ENCODE measurements around the gene NET1.
"Not testable (repeated sequence)": the region's sequence is repeated elsewhere in the genome, so short reads cannot be mapped to it uniquely, and the experiment has no call there.

Gene NET1

GRCh38 chr10:5461914-5462840 is 49.8 kb downstream of the NET1 start:
- H3K4me3 ChIP-seq (ENCODE audit: low read depth, low read length): no peak overlapping the region

- H3K4me3 ChIP-seq (ENCODE audit: low read depth, low read length): no peak overlapping the region
Measured at GRCh38 chr10:5462841-5463293, 50.5 kb downstream of the NET1 start.

GRCh38 chr10:5464546-5464945 is 52.2 kb downstream of the NET1 start:
- no peak overlapping the region for H3K4me3 ChIP-seq (ENCODE audit: low read depth, low read length)

GRCh38 chr10:5465976-5466450 is 53.7 kb downstream of the NET1 start:
- H3K4me3 ChIP-seq (ENCODE audit: low read depth, low read length): no peak overlapping the region

GRCh38 chr10:5466451-5467206 is 54.3 kb downstream of the NET1 start:
- no peak overlapping the region for H3K4me3 ChIP-seq (ENCODE audit: low read depth, low read length)

- no peak overlapping the region for H3K4me3 ChIP-seq (ENCODE audit: low read depth, low read length)
Measured at GRCh38 chr10:5467207-5467535, 54.8 kb downstream of the NET1 start.

- H3K4me3 ChIP-seq (ENCODE audit: low read depth, low read length): no peak overlapping the region
Measured at GRCh38 chr10:5467634-5468255, 55.4 kb downstream of the NET1 start.

GRCh38 chr10:5468262-5469106 is 56.1 kb downstream of the NET1 start:
- no peak overlapping the region for H3K4me3 ChIP-seq (ENCODE audit: low read depth, low read length)

GRCh38 chr10:5469353-5470061 is 57.1 kb downstream of the NET1 start:
- H3K4me3 ChIP-seq (ENCODE audit: low read depth, low read length): no peak overlapping the region

- no peak overlapping the region for H3K4me3 ChIP-seq (ENCODE audit: low read depth, low read length)
Measured at GRCh38 chr10:5470062-5470751, 57.9 kb downstream of the NET1 start.

GRCh38 chr10:5474642-5475041 is 62.3 kb downstream of the NET1 start:
- not testable (repeated sequence) for H3K4me3 ChIP-seq (ENCODE audit: low read depth, low read length)

GRCh38 chr10:5475088-5475487 is 62.7 kb downstream of the NET1 start:
- not testable (repeated sequence) for H3K4me3 ChIP-seq (ENCODE audit: low read depth, low read length)

- H3K4me3 ChIP-seq (ENCODE audit: low read depth, low read length): not testable (repeated sequence)
Measured at GRCh38 chr10:5475974-5476807, 63.8 kb downstream of the NET1 start.

- H3K4me3 ChIP-seq (ENCODE audit: low read depth, low read length): no peak overlapping the region
Measured at GRCh38 chr10:5476918-5477525, 64.7 kb downstream of the NET1 start.

GRCh38 chr10:5477948-5478693 is 65.8 kb downstream of the NET1 start:
- no peak overlapping the region for H3K4me3 ChIP-seq (ENCODE audit: low read depth, low read length)

GRCh38 chr10:5478694-5479305 is 66.4 kb downstream of the NET1 start:
- H3K4me3 ChIP-seq (ENCODE audit: low read depth, low read length): no peak overlapping the region

Data from iPS-11a (cell line).